Measurements from ENCODE around the gene GPR108. TPM values are rescaled to one million over a fixed set of nuclear protein-coding genes. Genes with fewer than 3 reads are reported as not detected.

Gene GPR108
- total RNA-seq, 1 donor: 34.1 TPM

DNA sequence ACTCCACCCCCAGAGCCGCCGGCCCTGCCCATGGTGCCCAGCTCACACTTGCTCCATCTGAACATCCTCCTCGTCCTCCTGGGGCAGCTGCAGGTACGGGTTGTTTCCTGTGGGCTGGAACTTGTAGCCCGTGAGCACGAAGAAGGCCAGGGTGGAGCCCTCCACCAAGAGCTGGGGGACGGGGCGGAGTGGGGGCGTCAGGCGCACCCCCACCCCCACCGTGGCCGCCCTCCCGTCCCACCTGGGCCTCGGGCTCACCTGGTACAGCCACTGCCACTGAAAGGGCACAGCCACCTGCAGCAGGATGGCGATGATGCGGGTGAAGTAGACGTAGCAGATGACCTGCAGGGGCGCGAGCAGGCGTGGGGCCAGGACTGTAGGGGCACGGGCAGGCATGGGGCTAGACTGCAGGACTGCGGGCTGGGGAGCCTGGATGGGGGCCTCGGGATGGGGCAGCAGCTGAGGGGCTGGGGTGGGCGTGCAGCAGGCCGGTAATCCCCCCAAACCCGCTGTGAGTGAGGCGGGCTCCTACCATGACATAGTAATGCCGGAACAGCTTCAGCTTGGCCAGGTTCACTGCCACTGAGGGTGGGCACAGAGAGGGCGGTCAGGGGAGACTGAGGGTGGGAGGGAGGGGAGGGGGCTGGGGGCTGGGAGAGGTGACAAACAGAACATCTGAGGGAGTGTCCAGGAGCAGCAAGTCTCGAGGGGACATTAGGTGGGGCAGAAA lies 6.3 kb downstream of the GPR108 start:
- DNase-seq (ENCODE audit: low read depth): no peak
- no peak overlapping the region for H3K4me3 ChIP-seq (ENCODE audit: low read depth, low read length)
- TF ChIP-seq, protein P1, sequence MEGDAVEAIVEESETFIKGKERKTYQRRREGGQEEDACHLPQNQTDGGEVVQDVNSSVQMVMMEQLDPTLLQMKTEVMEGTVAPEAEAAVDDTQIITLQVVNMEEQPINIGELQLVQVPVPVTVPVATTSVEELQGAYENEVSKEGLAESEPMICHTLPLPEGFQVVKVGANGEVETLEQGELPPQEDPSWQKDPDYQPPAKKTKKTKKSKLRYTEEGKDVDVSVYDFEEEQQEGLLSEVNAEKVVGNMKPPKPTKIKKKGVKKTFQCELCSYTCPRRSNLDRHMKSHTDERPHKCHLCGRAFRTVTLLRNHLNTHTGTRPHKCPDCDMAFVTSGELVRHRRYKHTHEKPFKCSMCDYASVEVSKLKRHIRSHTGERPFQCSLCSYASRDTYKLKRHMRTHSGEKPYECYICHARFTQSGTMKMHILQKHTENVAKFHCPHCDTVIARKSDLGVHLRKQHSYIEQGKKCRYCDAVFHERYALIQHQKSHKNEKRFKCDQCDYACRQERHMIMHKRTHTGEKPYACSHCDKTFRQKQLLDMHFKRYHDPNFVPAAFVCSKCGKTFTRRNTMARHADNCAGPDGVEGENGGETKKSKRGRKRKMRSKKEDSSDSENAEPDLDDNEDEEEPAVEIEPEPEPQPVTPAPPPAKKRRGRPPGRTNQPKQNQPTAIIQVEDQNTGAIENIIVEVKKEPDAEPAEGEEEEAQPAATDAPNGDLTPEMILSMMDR (IDR thresholded peaks at IDR 0.05; ENCODE audit: insufficient read depth, low read depth, low read length): no peak

DNA sequence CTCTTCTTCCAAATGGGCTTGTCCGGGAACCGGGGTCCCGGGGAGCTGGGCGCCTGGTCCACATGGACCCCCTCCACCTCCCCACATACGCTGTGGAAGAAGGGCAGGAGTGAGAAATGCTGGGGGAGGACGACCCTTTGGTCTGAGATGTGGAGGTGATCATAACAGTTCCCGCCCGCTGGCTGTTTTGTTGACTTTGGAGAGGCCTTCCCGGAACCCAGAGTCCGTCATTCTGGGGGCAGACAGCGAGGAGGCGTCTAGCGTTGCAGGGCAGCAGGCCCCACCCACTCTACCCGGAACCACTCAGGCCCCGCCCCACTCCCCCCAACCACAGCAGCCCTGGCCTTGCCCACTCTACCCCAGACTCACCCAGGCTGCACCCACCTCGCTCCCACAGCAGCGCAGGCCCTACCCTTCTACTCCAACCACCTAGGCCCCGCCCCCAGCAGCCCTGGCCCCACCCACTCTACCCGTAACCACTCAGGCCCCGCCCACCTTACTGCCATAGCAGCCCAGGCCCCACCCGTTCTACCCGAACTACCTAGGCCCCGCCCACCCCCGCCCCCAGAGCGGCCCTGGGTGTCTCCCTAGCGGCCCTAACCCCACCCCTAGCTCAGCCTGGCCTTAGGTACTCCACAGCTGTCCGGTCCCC lies 7.1 kb downstream of the GPR108 start:
- DNase-seq (ENCODE audit: low read depth): no peak
- no peak overlapping the region for H3K4me3 ChIP-seq (ENCODE audit: low read depth, low read length)
- TF ChIP-seq, protein P1 (IDR thresholded peaks at IDR 0.05; ENCODE audit: insufficient read depth, low read depth, low read length): no peak

DNA sequence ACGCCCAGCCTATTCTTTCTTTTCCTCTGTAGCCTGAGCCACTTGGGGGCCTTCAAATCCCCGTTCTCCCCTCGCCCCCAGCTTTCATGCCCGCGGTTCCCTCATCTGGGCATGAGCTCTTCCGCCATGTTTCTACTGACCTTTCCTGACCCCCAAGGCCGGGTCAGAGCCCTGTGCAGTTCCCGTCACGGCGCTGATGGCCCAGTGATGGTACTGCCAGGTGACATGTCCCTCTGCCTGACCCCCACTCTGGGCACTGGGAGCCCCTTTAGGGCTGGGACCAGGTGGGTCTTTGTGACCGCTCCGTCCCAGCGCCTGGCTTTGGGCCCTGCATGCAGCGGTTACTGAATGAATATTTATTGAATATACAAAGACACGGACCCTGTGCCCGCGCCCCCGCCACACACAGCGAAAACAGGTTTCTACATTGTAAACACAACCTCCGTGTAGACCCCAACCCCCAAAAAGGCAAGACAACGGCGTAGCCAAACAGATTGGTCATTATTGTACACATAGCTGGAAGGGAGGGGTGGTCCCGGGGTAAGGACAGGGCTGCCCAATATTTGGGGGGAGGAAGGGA lies 7.7 kb downstream of the GPR108 start:
- H3K4me3 ChIP-seq (ENCODE audit: low read depth, low read length): no peak overlapping the region
- TF ChIP-seq, protein P1 (IDR thresholded peaks at IDR 0.05; ENCODE audit: insufficient read depth, low read depth, low read length): no peak
- no peak for DNase-seq (ENCODE audit: low read depth)

DNA sequence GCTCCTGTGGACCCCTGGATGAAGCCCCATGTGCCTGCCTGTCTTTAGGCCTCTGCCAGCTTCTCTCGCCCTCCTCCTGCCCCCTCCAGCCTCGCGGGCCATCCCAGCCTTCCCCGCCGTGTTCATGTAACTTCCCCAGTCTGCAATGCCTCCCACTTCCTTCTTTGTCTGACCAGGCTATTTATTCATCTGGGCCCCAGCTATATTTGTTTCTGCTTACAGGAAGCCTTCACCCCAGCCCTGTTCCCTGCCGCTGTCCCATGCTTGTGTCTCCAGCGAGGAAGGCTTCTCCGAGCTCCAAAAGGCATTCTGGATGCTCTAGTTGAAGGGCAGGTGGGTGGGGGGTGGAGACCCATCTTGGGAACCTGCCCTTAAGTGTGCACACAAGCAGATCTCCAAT lies 9.0 kb downstream of the GPR108 start:
- H3K4me3 ChIP-seq (ENCODE audit: low read depth, low read length): no peak overlapping the region
- DNase-seq (ENCODE audit: low read depth): no peak
- TF ChIP-seq, protein P1 (IDR thresholded peaks at IDR 0.05; ENCODE audit: insufficient read depth, low read depth, low read length): no peak

DNA sequence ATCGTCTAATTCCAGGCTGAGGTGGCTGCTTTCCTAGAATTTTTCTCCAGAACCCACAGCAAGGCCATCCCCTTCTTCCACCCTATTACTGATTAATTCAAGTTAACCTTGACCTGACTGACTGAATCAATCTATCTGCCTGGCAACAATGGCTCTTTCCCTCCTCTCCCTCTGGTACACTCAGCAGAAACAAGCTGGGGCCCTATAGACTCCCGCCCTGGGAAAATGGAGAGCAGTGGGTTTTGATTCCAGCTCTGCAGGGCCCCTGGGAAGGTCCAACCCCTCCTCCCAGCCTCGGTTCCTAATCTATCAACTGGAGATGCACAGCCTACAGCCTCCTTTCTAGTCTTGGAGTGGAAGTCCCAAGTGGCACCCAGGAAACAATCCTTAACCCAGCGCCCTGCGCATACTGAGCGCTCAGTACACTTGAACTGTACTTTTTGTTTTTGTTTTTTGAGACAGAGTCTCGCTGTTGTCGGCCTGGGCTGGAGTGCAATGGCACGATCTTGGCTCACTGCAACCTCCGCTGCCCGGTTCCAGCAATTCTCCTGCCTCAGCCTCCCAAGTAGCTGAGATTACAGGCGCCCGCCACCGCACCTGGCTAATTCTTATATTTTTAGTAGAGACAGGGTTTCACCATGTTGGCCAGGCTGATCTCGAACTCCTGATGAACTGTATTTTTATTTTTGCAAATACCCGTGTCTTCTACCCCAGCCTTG lies 11.7 kb downstream of the GPR108 start:
- no peak for DNase-seq (ENCODE audit: low read depth)
- no peak overlapping the region for H3K4me3 ChIP-seq (ENCODE audit: low read depth, low read length)
- TF ChIP-seq, protein P1 (IDR thresholded peaks at IDR 0.05; ENCODE audit: insufficient read depth, low read depth, low read length): no peak

DNA sequence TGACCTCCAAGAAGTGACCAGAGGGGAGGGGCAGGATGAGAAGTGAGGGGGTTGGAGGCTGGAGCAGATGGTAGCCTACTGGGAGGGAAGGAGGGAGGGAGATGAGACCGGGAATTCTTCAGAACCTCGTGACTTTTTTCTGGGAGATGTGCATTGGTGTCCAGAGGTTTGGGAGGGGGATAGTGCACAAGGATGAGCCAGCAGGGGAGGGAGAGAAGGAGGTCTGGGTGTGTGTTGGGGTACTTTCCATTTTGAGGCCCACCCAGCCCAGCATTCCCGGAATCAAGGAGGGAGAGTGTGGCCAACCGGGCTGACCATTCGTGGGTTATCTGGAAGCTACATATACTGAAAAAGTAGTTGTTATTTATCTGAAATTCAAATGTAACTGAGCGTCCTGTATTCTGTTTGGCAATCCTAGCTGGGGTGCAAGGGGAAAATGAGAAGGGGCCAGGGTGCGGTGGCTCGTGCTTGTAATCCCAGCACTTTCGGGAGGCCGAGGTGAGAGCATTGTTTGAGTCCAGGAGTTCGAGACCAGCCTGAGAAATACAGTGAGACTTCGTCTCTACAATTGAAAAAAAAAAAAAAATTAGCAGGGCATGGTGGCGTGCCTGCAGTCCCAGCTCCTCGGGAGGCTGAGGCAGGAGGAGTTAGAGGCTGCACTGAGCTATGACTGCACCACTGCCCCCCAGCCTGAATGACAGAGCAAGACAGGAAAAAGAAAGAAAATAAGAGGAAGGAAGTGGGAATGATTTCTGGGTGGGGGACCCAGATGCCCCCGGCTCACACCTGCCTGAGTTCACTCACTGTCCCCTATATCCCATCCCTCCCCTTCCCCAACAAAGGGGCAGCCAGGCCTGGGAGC lies 12.5 kb downstream of the GPR108 start:
- DNase-seq (ENCODE audit: low read depth): no peak
- TF ChIP-seq, protein P1 (IDR thresholded peaks at IDR 0.05; ENCODE audit: insufficient read depth, low read depth, low read length): no peak
- H3K4me3 ChIP-seq (ENCODE audit: low read depth, low read length): no peak overlapping the region

Data from fibroblast of villous mesenchyme (primary cell).